ENCODE results near the gene GNL2. TPM values are rescaled to one million over a fixed set of nuclear protein-coding genes. Genes with fewer than 3 reads are reported as not detected.

Gene GNL2
- total RNA-seq, 1 experiment from 2014 or later: 74.7 TPM

DNA sequence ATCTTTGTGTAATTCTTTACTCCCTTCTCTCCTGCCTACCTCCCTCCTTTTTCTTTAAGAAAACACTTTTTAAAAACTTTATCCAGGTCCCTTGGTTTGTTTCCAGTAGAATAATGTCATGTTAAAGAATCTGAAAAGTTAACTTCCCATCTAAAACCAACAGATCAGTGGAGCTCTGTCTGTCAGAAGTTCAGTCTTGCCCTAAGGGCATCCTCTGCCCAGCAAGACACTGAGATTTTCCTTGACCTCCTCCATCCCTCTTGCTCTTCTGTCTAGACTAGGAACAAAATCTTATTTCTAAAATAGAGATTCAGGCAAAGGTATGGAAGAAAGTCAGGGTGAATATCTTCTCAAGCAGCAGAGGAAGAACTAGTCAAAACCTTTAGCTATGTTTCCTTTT, 5.7 kb upstream of the GNL2 start:
- Mint-ChIP-seq H3K4me3 (ENCODE audit: low read depth, unreplicated experiment) (no peak overlapping the region), H3K27me3 (ENCODE audit: unreplicated experiment) (peaks cover 18% of the 10 kb centered on the region), H3K9me3 (ENCODE audit: low read depth, unreplicated experiment) (no peaks in the 10 kb centered on the region), H3K36me3 (ENCODE audit: insufficient read depth, unreplicated experiment) (peaks cover 4% of the 10 kb centered on the region), H3K27ac (ENCODE audit: unreplicated experiment) (no peak overlapping the region), H3K4me1 (ENCODE audit: low read depth, unreplicated experiment) (peaks cover 3% of the 10 kb centered on the region)
- intact Hi-C loops (cut with micrococcal nuclease; ENCODE audit: unreplicated experiment): no loop called here
- DNase-seq: no peak
- CTCF ChIA-PET: no interaction called here
- no TSS peak for BruUV-seq (replicated peaks)
- no peak for TF ChIP-seq CTCF (IDR thresholded peaks at IDR 0.05; ENCODE audit: unreplicated experiment)

- H3K4me1 Mint-ChIP-seq (ENCODE audit: low read depth, unreplicated experiment): peaks cover 11% of the 10 kb centered on the region
- no peak overlapping the region for H3K4me3 Mint-ChIP-seq (ENCODE audit: low read depth, unreplicated experiment)
- peaks cover 19% of the 10 kb centered on the region for H3K36me3 Mint-ChIP-seq (ENCODE audit: insufficient read depth, unreplicated experiment)
- H3K27me3 Mint-ChIP-seq (ENCODE audit: unreplicated experiment): peaks cover 18% of the 10 kb centered on the region
- no peak overlapping the region for H3K27ac Mint-ChIP-seq (ENCODE audit: unreplicated experiment)
- CTCF ChIA-PET: no interaction called here
- no peak for TF ChIP-seq CTCF (IDR thresholded peaks at IDR 0.05; ENCODE audit: unreplicated experiment)
- DNase-seq: no peak
- no peaks in the 10 kb centered on the region for H3K9me3 Mint-ChIP-seq (ENCODE audit: low read depth, unreplicated experiment)
- intact Hi-C loops (cut with micrococcal nuclease; ENCODE audit: unreplicated experiment): no loop called here
- BruUV-seq (replicated peaks): no TSS peak
Observed at GRCh38 chr1:37599940-37600339, 4.2 kb upstream of the GNL2 start.

DNA sequence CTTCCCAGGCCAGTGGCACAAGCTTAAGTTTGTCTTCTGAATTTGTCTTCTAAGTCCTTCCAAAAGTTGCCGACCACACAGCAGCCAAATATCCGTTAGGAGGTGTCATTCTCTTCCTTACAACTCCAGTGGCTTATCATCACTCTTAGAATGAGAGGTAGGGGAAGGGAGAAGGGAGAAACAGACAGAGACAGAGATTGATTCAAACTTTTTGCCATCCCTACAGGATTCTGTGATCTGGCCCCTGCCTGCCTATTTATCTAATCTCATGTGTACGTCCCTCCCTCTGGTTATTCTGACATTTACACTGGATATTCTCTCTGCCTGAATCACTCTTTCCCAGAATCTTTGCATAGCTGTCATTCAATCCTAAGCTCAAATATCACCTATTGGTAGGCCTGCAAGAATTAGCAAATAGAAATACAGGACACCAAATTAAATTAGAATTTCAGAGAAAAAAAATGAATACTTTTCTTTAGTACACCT, 488 bp upstream of the GNL2 start:
- H3K4me3 Mint-ChIP-seq (ENCODE audit: low read depth, unreplicated experiment): peak overlapping the region; percentile 98
- CTCF ChIA-PET: interaction anchor here (0.7 to 1.1 kb wide), 3 partner anchors 81 to 1024 kb away, joined by 3 to 5 read pairs (median 3); partner anchors contain the start of genes CDCA8 and MEAF6
- H3K4me1 Mint-ChIP-seq (ENCODE audit: low read depth, unreplicated experiment): peaks cover 11% of the 10 kb centered on the region
- no peak for DNase-seq
- H3K27me3 Mint-ChIP-seq (ENCODE audit: unreplicated experiment): peaks cover 10% of the 10 kb centered on the region
- TF ChIP-seq CTCF (IDR thresholded peaks at IDR 0.05; ENCODE audit: unreplicated experiment): no peak
- H3K9me3 Mint-ChIP-seq (ENCODE audit: low read depth, unreplicated experiment): no peaks in the 10 kb centered on the region
- H3K27ac Mint-ChIP-seq (ENCODE audit: unreplicated experiment): peak overlapping the region; percentile 99
- BruUV-seq (replicated peaks): no TSS peak
- H3K36me3 Mint-ChIP-seq (ENCODE audit: insufficient read depth, unreplicated experiment): peaks cover 25% of the 10 kb centered on the region
- intact Hi-C loops (cut with micrococcal nuclease; ENCODE audit: unreplicated experiment): no loop called here

DNA sequence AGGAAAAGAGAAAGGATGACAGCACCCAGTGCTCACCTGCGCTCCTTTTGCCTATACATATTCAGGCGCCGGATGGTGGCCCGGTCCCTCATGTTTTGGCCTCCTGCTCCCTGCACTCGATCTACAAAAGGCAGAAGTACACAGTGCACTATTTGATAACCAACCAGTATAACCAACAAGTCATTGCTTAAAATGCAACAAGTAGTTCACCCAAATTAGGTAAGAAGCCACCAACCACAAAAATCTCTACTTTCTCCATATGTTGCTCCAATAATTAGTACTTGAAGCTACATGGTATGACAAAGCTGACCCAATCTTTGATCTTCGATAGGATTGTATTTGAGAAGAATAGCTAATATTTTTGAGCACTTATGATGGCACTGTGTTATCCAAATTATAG, 2.0 kb downstream of the GNL2 start:
- Mint-ChIP-seq H3K27me3 (ENCODE audit: unreplicated experiment) (no peaks in the 10 kb centered on the region), H3K36me3 (ENCODE audit: insufficient read depth, unreplicated experiment) (peaks cover 34% of the 10 kb centered on the region), H3K27ac (ENCODE audit: unreplicated experiment) (no peak overlapping the region), H3K9me3 (ENCODE audit: low read depth, unreplicated experiment) (no peaks in the 10 kb centered on the region), H3K4me3 (ENCODE audit: low read depth, unreplicated experiment) (no peak overlapping the region), H3K4me1 (ENCODE audit: low read depth, unreplicated experiment) (peaks cover 11% of the 10 kb centered on the region)
- intact Hi-C loops (cut with micrococcal nuclease; ENCODE audit: unreplicated experiment): no loop called here
- BruUV-seq (replicated peaks): no TSS peak
- CTCF ChIA-PET: interaction anchor here (0.5 kb wide), 1 partner anchor 14 kb away, joined by 3 read pairs; no protein-coding TSS in a partner anchor
- no peak for DNase-seq
- no peak for TF ChIP-seq CTCF (IDR thresholded peaks at IDR 0.05; ENCODE audit: unreplicated experiment)
